KOPT-K1 (cell line): Measurements from ENCODE around the gene VIT.

ENCODE experiments used
- H3K27ac ChIP-seq: fragments of 200-600 bp; sonication (generic); 2 replicates; pipeline ENCODE4 v1.5.1; 2016; ENCODE audit warnings: antibody characterized with exemption, mild to moderate bottlenecking, low read depth, low read length; ENCODE audit not compliant: poor library complexity, severe bottlenecking
- H3K36me3 ChIP-seq: fragments of 200-600 bp; sonication (generic); 2 replicates; pipeline ENCODE4 v1.5.1; 2017; ENCODE audit warnings: antibody characterized with exemption, mild to moderate bottlenecking, low read length, moderate library complexity; ENCODE audit not compliant: insufficient read depth
- H3K9me3 ChIP-seq: fragments of 200-600 bp; sonication (generic); 2 replicates; pipeline ENCODE4 v1.5.1; 2017; ENCODE audit warnings: antibody characterized with exemption, low read length, mild to moderate bottlenecking; ENCODE audit not compliant: insufficient read depth, poor library complexity, severe bottlenecking

Gene VIT

DNA sequence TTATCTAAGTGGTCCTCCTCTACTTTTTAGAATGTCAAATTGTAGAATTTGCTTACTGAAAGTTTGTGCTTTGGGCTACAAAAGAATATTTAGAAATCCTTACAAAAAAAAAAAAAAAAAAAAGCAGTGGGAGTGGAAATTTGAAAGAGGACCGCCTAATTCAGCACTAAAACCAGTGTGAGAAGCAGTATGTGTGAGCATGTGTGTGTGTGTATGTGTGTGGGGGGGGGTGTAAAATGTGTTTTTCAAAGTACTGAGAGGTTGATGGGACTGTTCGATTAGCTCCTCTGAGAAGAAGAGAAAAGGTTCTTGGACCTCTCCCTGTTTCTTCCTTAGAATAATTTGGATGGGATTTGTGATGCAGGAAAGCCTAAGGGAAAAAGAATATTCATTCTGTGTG, at the start of gene VIT:
TSS of gene VIT (plus strand) at position 175 of the 400 bp plus-strand sequence. CDS start 19,664 bp downstream, outside the sequence.
- H3K9me3 ChIP-seq, result no peaks in the 10 kb centered on the region
- no peaks in the 10 kb centered on the region for H3K36me3 ChIP-seq
- no peak within 1 kb of the TSS for H3K27ac ChIP-seq

GRCh38 chr2:36650031-36650829, 46.3 kb upstream of the VIT start:
- Histone ChIP-seq H3K36me3 (no peaks in the 10 kb centered on the region), H3K9me3 (no peaks in the 10 kb centered on the region), H3K27ac (no peak overlapping the region)

DNA sequence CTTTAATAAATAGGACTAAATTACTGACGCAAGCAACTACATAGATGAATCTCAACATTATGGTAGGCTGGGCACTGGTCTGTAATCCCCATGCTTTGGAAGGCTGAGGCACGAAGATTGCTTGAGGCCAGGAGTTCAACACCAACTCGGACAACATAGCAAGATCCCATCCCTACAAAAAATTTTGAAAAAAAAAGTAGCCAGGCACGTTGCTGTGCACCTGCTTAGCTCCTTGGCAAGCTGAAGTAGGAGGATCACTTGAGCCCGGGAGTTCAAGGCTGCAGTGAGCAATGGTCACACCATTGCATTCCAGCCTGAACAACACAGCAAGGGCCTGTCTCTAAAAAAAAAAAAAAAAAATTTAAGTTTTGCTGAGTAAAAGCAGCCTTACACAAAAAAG, 43.4 kb upstream of the VIT start:
- Histone ChIP-seq H3K27ac (no peak overlapping the region), H3K9me3 (no peaks in the 10 kb centered on the region), H3K36me3 (no peaks in the 10 kb centered on the region)

- Histone ChIP-seq H3K27ac (no peak overlapping the region), H3K36me3 (no peaks in the 10 kb centered on the region), H3K9me3 (no peaks in the 10 kb centered on the region)
These were observed 42.4 kb upstream of the VIT start for GRCh38 chr2:36653967-36654694.

DNA sequence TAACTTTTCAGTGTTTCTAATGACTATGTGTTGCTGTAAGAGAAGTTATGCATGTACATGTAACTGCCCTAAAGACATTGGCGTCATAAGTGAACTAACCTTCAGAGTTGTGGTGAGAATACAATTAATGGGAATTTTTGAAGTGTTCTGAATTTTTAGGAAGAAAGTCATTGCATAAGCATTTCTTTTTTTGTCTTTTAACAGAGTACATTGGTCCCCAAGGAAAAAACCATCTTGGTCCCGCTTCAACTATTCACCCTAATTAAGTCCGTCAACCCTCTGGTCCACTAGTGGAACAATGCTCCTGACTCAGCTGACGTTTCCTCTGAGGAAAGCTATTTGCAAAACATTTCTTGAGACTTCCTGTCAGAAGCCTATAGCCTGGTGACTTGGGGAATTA, 41.1 kb upstream of the VIT start:
- Histone ChIP-seq H3K27ac (no peak overlapping the region), H3K9me3 (no peaks in the 10 kb centered on the region), H3K36me3 (no peaks in the 10 kb centered on the region)

- Histone ChIP-seq H3K36me3 (no peaks in the 10 kb centered on the region), H3K9me3 (no peaks in the 10 kb centered on the region), H3K27ac (no peak overlapping the region)
These were observed 38.8 kb upstream of the VIT start for GRCh38 chr2:36657703-36658102.

GRCh38 chr2:36658277-36658748, 38.2 kb upstream of the VIT start:
- Histone ChIP-seq H3K27ac (no peak overlapping the region), H3K9me3 (no peaks in the 10 kb centered on the region)

GRCh38 chr2:36659218-36659617, 37.3 kb upstream of the VIT start:
- H3K27ac ChIP-seq, result no peak overlapping the region
- H3K9me3 ChIP-seq, result no peaks in the 10 kb centered on the region
- H3K36me3 ChIP-seq, result no peaks in the 10 kb centered on the region

More at GRCh38 chr2:36658277-36658748, 38.2 kb upstream of the VIT start:
- no peaks in the 10 kb centered on the region for H3K36me3 ChIP-seq

DNA sequence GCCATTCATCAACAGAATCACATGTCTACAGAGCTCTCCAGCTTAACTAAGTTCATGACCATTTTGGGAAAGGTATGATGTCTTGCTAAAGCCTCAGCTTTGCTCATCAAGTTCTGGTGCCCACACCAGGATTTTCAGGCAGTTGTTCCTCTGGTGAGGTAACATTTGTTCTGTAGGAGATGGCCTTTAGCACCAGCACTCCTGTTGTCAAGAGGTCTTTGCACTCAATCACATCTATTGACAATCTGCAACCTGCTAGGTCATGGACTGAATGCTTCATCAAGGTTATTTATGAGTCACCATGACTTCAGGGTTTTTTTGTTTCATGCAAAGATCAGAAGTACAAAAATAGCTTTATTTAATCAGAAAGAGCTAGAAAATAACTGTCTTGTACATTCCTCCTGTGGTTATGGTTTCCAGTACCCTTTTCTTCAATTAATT, 36.6 kb upstream of the VIT start:
- no peak overlapping the region for H3K27ac ChIP-seq
- no peaks in the 10 kb centered on the region for H3K9me3 ChIP-seq
- no peaks in the 10 kb centered on the region for H3K36me3 ChIP-seq

GRCh38 chr2:36662638-36663037, 33.9 kb upstream of the VIT start:
- Histone ChIP-seq H3K27ac (no peak overlapping the region), H3K9me3 (no peaks in the 10 kb centered on the region), H3K36me3 (no peaks in the 10 kb centered on the region)

DNA sequence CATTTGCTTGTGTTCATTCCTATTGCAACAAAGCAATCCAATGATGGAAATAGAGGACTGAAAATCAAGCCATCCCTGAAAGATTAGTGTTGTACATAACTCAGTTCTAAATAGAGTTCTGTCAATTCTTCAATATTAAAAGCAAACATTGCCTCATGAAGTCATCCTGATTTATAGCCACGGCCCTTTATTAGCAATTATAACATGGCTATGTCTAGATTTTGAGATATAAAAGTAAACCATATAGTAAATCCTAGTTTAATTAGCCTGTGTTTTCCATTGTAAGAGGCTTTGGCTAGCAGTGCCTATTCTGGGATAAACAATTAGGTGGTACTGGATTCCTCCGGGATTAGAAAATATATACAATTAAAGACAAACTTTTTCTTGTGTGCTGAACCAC, 33.2 kb upstream of the VIT start:
- Histone ChIP-seq H3K27ac (no peak overlapping the region), H3K9me3 (no peaks in the 10 kb centered on the region), H3K36me3 (no peaks in the 10 kb centered on the region)

DNA sequence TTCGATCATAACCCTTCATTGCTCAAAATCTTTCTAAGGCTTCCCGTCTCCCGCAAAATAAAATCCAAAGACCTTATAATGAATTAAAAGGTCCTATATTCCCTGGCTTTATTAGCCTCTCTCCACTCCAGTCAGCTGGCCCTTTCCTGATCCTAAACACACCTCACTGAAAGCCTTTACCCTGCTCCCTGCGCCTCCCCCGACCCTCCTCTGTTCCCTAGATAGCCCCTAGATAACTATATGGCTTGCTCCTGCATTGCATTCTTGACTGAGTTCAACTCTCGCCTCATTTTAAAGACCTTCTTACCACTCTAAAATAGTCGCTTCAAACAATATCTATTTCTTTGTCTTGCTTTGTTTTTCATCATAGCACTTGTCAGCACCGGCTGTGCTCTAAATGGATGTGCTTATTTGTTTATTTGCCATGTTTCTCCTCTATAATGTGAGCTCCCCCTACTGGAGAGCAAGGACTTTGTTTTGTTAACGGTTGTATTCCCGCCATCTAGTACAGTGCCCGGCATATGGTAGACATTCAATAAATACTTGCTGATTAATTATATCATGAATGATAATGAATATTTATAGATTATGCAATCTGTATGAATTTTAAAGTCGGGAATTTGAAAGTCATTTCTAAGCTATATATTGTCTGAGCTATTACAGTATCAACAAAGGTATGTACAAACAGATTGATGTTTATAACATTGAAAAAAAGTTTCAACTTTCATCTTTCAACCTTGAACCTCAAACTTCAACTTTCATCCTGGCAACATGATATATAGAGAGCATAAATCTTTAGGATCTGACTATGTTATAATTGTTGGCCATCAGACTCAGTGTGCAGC, 32.4 kb upstream of the VIT start:
- H3K9me3 ChIP-seq, result no peaks in the 10 kb centered on the region
- H3K36me3 ChIP-seq, result no peaks in the 10 kb centered on the region
- no peak overlapping the region for H3K27ac ChIP-seq

DNA sequence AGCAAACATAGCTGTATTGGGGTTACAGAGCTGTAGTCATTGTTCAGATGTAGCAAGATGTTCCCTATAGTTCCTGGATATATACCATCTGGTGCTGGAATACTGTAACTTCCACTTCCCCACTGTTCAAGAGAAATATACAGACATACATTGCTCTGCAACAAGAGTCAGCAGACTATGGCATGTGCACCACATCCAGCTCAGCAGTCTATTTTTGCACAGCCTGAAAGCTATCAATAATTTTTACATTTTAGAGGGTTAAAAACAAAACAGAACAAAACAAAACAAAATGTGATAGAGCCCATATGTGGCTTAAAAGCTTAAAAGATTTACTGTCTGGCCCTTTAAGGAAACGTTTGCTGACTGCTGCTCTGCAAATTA, 31.8 kb upstream of the VIT start:
- Histone ChIP-seq H3K27ac (no peak overlapping the region), H3K36me3 (no peaks in the 10 kb centered on the region), H3K9me3 (no peaks in the 10 kb centered on the region)

DNA sequence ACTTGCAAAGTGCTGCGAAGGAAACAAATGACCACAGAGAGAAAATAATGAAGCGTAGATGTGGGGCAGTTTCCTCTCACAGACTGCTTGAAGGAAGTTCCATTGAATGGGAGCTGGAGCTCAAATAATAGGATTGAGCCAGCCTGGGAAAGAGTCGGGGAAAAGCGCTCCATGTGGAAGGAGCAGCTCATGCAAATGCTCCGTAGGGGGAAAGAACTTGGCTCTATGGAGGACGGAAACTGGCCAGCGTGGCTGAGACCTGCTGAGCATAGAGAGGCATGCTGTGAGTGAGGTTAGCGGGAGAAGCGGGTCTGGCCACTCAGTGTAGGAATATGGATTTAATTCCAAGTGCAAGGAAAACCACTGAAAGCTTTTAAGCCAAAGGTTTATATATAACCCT, 28.6 kb upstream of the VIT start:
- Histone ChIP-seq H3K36me3 (no peaks in the 10 kb centered on the region), H3K9me3 (no peaks in the 10 kb centered on the region), H3K27ac (no peak overlapping the region)
